GM21528 (cell line): Measurements from ENCODE around the gene DCAF11.

Source experiments
- ATAC-seq: cut with Tn5 transposase; IDR thresholded peaks from one replicate; pipeline ENCODE4 v1.9.1; 2021; ENCODE audit warnings: mild to moderate bottlenecking, moderate library complexity; ENCODE audit not compliant: unreplicated experiment, low FRiP score

The DCAF11 gene

DNA sequence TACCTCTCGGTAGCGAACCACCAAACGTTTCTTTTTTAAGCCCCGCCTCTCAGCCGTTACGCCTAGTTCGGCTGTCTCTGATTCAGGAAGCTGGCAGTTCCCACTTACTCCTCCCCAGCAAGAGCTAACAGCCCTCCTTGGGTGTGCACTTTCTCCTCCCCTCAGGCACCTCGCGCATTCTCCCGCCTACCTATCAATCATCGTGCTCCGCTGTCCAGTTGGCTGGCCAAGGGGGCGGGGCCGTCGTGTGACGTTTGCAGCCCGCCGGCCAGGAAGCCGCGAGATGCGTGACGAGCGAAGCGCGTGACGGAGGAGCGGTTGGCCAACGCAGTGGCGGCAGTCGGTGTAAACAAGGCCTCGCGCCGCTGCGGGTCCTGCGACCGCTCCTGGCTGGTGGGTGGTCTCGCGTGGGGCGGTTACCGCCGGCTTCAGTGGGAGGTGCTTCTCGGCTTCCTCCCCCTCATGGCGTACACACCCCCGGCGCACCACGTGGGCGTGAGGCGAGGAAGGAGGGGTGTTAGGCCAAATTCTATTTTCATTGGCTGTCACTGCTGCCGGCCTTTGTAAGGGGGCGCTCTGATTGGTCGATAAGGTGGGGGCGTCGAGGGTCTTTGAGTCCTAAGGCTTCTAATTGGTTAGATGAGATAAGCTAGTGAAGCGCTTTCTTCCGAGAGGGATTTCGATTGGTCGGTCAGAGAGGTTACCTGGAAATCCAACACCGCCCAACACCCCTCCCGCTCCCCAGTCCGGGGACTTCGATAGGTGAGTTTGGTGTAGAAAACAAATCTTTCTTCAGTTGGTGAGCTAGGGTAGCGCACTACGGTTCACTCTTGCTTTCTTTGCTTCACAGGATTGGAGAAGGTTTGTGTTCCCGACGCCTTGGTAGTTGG lies at the start of gene DCAF11, which contains the start of gene NRL:
Gene DCAF11 (plus strand): TSS at position 246 of the 890 bp plus-strand sequence. CDS start 818 bp downstream, outside the sequence.
Gene NRL (minus strand): TSS at position 418 of the 890 bp plus-strand sequence. CDS start 32,101 bp downstream, outside the sequence.
- peak; percentile 86 for ATAC-seq

DNA sequence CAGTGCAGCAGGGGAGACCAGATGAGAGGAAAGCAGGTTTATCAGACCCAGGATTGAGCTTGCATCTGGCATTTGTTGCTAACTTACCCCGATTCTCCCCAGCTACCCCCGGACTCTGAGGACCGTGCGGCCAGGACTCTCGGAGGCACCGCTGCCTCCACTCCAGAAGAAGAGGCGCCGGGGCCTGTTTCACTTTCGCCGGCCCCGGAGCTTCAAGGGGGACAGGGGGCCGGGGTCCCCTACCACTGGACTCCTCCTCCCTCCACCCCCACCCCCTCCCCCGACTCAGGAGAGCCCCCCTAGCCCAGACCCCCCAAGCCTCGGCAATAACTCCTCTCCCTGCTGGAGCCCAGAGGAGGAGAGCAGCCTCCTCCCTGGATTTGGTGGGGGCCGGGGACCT lies 49.7 kb upstream of the DCAF11 start:
- no peak for ATAC-seq

DNA sequence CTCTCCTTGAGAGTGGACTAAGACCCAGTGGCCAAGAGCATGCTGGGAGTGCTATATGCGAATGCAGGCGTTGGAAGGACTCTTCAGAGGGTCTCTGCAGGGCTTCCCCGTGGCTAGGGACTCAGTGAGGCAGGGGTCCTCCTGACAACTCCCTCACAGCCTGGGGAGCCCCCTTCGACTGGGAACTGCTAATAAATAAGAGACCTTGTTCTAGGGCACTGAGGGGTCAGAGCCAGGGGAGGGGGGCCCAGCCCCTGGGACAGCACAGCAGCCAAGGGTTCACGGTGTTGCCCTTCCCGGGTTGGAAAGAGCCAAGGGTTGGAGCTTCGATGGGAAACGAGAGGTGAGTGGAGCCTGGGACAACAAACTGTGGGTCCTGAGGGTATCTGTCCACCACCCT lies 49.2 kb upstream of the DCAF11 start:
- ATAC-seq: no peak

DNA sequence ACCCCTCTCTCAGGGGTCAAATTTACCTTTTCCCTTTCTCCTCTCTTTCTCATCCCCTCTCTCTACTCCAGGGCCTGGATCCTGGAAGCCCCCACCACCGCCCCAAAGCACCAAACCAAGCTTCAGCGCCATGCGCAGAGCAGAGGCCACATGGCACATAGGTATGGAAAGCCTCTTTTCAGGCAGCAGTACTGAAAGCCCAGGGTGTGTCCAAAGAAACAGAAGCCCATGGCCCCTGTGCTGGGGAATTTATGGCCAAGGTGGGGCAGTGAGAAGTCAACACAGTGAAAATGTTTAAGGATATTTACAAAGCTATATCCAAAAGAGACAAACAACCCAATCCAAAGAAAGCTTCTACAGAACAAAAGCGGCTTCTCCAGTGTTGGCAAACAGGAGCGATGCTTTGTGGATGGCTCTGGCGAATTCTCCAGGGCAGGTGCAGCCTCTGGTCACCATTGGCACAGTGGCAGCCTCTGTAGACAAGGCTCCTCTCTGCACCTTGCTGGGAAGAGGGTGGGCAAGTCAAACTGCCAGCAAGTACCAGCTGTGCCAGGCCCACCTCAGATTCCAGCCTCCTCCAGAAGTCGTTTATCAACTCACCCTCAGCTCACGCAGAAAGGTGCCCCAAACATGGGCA lies 48.0 kb upstream of the DCAF11 start:
- no peak for ATAC-seq

DNA sequence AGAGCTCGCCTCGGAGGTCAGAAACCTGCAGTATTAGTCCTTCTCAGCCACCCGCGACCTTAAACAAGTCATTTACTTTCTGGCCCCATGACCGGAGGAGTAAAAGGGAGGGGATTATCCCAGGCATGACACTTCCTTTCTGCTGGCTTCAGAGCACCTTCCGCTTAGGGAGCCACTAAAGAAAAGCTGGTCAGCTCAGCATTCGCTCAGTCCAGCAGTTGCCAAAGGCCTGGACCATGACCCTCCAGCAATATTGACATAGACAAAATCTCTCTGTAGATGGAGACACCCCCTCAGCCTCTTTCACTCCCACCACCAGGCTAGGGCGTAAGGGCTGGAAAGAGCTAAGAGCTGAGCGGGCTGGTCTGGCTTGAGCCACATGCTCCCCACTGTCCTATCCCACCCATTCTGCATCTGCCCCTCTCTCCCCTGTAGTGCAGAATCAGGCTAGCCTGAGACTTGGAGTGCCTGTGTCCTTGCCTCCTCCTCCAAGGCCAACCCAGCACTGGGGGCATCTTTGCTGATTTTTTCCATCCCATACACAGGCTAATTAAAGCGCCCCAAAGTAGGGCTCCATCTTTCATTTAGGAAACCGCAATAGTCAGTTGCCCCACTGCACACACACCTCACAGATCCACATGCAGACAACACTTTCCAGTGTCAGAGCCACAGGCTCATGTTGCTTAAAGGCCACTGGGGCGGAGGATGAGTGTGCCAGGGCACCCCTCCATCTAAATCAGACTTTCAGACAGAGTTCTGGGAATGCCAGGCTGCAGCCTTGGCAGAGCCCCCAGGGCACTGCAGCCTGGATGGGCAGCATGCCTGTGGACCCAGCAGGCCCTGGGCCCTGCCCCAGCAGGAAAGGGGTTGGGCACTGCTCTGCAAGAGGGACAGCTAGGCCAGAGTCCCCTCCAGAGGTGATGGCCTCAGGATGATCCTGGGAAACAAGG lies 47.2 kb upstream of the DCAF11 start:
- no peak for ATAC-seq

DNA sequence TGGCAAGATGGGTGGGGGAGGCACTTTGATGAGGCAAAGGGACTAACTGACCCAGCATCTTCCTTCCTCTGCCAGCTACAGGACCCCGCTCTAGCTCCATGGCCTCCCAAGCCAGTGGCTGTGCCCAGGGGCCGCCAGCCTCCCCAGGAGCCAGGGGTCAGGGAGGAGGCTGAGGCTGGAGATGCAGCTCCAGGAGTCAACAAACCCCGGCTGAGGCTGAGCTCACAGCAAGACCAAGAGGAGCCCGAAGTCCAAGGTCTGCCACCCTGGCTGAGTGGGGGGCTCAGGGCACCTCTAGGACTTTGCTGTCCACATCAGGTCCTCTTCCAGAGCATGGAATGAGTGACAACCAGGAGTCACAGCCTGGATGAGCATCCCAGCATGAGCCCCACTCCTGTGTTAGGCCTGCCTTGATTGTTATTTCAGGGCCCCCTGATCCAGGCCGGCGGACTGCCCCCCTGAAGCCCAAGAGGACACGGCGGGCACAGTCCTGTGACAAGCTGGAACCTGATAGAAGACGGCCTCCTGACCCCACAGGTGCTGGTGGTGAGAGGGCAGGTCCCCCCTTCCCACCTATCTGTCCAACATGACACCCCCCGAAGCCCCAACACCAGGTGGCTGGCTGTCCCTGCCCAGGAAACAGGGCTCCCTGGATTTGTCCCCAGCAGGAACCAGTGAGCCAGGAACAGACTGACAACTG lies 45.7 kb upstream of the DCAF11 start:
- no peak for ATAC-seq

DNA sequence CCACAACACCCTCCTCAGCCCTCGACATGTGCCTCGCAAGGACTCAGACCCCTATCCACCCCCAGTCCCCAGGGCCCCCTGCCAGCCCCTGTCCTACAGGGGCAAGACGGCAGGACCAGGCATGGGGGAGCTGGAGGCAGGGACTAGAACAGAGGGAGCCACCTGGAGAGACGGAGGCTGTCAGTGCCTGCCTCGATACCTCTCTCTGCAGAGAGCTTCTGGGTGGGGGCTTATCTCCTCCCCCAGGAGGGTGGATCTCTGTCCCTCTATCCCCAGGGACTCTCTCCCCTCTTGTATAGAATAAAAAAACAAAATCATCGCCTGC lies 45.2 kb upstream of the DCAF11 start:
- ATAC-seq: no peak

DNA sequence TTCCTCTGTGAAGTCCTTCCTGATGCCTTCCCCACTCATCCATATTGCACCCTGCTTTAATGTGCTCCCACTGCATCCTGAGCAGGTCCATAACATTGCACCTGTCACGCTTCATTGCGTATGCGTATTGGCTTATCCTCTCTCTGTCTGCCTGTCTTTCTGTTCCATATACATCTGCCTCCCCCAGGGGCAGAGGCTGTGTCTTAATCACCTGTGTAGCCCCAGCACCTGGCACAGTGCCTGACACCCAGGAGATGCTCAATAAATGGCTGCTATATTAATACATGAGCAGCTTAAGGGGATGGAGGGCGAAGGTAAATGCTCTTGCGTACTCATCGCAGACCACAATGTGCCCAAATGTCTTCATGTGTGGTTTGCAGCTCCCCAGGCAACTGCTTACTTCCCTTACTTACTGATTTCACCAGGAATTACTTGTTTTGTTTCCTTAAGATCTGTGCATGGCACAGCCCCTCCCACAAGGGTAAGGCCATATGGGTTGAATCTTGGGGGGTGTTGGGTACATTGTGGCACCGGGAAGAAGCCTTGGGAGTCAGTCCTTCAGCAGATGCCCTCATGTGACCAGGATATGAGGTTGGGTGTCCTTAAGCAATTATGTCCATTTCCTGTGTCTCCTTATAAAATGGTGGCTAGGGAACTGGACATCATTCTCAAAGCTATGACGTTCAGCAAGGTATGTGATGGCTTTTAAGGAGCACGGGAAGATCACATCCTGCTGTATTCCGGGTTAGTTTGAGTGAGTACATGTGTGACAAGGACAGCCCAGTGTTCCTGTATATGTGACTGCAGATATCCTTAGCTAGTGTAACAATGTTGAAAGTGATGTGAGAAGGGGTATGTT lies 44.1 kb upstream of the DCAF11 start:
- ATAC-seq: no peak

DNA sequence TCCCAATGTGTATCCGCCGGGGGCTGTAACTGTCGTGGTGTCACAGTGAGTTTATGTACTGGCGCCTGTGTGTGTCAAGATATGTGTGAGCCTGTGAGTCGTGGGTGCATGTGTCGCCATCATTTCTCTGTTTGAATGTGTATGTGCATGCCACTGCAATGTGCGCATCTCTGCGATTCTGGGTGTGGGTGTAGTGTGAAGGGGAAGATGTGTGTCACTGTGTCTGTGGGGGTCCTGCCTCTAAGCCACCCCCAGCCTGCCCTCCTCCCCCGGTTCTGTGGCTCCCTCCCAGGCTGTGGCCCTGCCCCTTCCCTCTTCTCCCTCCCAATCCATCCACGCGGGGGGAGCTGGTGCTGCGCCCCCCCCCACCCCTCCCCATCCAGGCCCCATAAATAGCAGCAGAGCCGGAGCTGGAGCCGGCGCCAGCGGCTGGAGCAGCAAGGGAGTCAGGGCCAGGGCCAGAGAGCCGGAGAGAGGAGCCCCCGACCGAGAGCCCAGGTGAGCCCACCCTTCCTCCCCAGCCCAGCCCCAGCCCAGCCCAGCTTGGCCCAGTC lies 43.4 kb upstream of the DCAF11 start, which contains the start of gene CPNE6:
Gene CPNE6 (plus strand): TSS at position 419 of the 554 bp plus-strand sequence. CDS start 1,375 bp downstream, outside the sequence.
- ATAC-seq: no peak

DNA sequence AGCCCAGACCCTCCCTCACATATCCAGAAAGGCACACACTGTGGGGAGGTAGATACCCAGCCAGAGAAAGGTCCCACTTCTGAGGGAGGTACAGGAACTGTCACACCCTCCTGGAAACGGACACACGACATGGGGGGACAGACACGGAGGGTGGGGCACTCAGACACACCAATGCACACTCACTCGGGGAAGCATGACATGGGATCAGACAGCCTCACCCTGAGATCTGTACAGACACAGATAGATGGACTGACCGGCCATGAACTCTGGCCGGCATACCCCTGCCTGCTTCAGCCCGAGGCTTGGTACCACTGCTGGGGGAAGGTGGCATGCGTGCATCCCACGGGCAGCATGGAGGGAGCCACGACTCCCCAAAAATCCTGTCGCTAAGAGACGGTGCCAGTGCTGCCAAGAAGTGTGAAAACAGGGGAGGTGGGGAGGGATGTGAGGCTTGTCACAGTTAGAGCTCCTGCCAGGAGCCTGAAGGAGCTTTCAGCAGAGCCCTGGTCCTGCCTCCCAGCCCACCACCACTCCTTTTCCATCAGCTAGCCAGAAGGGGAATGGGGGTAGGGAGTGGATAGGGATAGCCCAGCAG lies 42.6 kb upstream of the DCAF11 start:
- ATAC-seq: no peak

DNA sequence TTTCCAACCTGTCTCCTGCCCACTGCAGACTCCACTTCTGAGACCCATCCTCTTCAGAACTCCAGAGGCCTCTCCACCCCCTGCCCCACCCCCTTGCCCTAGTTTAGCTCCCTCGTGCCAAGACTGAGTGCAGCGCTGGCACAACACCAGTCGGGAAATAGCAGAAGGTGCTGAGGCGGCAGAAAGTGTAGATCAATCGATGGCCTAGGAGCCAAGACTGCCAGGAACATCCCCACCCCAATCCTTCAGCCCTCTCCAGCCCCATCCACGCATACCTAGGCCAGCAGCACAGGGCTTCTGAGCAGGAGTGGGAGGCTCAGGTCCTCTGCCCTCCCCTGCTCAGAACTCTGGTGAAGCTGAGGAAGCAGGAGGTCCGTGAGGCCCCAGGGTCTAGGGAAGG lies 42.1 kb upstream of the DCAF11 start:
- no peak for ATAC-seq

DNA sequence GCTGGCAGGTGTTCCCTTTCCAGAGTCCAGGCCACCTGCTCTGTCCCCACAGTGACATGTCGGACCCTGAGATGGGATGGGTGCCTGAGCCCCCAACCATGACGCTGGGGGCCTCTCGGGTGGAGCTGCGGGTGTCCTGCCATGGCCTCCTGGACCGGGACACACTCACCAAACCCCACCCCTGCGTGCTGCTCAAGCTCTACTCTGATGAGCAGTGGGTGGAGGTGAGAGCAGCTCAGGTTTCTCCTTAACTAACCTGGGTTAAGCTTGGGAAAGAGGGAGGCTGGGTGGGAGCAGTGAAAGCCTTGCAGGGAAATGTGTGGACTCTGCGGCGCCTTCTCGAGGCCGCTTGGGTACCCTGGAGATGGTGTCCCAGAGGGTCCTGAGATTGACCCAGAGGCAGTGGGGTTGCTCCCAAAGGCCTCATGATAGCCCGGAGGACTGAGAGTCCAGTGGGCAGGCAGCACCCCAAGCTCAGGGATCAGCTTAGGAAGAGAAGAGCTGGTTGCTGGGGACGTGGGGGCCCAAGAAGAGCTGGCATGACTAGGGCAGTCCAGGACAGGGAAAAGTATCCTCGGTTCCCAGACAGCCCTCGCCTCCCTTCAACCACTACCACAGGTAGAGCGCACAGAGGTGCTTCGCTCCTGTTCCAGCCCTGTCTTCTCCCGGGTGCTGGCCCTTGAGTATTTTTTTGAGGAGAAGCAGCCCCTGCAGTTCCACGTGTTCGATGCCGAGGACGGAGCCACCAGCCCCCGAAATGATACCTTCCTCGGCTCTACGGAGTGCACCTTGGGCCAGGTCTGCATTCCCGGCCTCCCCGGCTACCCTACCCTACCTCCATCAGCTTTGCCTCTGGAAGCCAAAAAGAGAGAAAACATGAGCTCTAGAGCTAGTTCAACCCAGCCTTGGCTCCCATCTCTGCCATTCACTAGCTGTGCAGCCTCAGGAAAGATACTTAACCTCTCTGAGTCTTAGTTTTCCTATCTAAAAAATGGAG lies 41.4 kb upstream of the DCAF11 start:
- ATAC-seq: no peak

DNA sequence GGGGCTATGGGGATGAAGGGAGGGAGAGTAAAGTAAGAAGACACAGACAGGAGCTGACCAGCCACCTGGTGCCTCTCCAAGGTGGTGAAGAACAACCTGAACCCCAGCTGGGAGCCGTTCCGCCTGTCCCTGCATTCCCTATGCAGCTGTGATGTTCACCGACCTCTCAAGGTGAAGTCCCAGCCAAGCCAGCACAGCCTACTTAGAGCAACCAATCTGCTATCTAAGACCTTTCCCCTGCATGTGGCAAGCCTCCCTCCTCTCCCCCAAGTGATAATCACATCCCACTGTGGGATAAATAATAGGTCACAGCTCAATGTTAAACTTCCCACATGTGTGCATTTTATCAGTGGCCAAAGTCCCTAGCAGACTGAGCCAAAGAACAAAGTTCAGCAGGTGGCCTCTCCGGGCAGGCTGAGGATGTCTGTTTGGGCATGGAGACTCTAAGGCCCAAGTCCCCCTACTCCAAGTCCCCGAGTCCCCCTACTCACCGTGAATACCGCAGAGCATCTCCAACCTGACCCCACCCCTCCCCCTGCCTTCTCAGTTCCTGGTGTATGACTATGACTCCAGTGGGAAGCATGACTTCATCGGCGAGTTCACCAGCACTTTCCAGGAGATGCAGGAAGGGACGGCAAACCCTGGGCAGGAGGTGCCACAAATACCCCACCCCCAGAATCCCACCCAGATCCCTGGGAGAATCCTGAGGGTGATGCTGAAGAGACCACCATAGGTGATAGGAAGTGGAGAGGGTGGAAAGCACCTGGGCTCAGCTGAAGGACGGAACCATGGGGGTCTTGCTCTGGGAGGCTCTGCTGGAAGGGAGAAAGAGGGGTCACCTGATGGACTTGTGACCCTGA lies 39.7 kb upstream of the DCAF11 start:
- no peak for ATAC-seq

DNA sequence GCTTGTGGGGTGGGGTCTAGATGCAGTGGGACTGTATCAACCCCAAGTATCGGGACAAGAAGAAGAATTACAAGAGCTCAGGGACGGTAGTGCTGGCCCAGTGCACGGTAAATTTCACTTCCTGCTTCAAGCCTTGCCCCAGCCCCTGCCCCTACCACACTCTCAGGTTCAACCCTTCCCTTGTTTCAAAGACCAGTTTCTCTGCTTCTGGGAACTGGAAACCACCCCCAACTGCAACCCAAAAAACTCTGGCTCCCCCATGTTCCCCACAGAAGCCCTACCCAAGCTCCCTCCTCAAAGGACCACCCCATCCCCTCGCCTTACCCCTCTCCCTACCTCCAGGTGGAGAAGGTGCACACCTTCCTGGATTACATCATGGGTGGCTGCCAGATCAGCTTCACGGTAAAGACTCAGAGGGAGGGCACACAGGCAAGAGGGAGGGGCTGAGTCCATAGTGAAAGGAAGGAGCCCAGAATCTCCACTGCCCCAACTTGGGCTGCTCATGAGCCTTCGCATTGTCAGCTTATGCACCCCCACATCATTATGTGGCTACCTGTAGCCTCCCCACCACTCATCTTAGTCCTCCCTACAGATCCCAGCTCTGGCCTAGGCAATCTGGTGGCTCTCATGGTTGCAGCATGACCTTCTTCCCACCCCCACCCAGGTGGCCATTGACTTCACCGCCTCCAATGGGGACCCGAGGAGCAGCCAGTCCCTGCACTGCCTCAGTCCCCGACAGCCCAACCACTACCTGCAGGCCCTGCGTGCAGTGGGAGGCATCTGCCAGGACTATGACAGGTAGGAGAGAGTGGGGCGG lies 38.9 kb upstream of the DCAF11 start:
- no peak for ATAC-seq

DNA sequence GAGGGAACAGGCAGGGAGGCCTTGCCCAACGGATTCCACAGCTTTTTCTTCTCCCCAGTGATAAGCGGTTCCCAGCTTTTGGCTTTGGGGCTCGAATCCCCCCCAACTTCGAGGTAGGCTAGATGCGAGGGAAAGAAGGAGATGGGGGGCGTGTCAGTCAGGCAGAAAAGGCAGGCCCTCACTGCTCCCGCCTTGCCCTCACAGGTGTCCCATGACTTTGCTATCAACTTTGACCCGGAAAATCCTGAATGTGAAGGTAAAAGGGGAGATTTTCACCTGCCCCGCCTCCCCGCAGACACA lies 38.3 kb upstream of the DCAF11 start:
- no peak for ATAC-seq

DNA sequence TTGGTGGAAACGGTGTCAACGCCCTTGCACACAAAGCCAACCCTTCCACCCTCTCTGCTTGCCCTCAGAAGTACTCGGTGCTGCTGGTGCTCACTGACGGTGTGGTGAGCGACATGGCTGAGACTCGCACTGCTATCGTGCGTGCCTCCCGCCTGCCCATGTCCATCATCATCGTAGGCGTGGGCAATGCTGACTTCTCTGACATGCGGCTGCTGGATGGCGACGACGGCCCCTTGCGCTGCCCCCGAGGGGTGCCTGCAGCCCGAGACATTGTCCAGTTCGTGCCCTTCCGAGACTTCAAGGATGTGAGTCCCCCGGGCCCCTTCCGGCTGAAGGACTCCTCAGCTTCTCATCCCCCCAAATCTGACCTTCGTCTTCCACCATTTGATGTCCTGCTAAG lies 37.5 kb upstream of the DCAF11 start:
- ATAC-seq: no peak
